ENCODE results near the gene CDC42BPA. TPM values are rescaled to one million over a fixed set of nuclear protein-coding genes. Genes with fewer than 3 reads are reported as not detected.
A peak's percentile ranks its signal among the peaks of the same experiment; 100 is the strongest.

Gene CDC42BPA
- polyA plus RNA-seq, 3 donors: 0.20 to 0.45 (median 0.39) TPM

- peaks cover 24% of the 10 kb centered on the region for H3K4me1 Mint-ChIP-seq
- Histone ChIP-seq H4K20me1 (ENCODE audit: insufficient read depth, low read length) (no peaks in the 10 kb centered on the region), H3K27me3 (ENCODE audit: control insufficient read depth in 2 of 2, insufficient read depth in 2 of 2, low read length in 2 of 2) (peaks cover 32 to 44% of the 10 kb centered on the region in 2 donors), H3K9me3 (replicated peaks in 1 of 2; ENCODE audit: control insufficient read depth in 1 of 2, insufficient read depth in 1 of 2, low read length in 2 of 2) (no peaks in the 10 kb centered on the region), H3K27ac (ENCODE audit: low read depth in 1 of 2, low read length in 2 of 2) (no peak overlapping the region), H3K4me1 (ENCODE audit: control insufficient read depth in 1 of 2, insufficient read depth in 2 of 2, low read length in 2 of 2) (peaks cover 13 to 24% of the 10 kb centered on the region in 2 donors), H3K4me3 (replicated peaks in 1 of 3; ENCODE audit: low read depth in 2 of 3, low read length in 3 of 3) (no peak overlapping the region), H3K79me2 (ENCODE audit: insufficient read depth, low read length) (no peaks in the 10 kb centered on the region), H3K9ac (ENCODE audit: insufficient read depth, low read length, poor library complexity, severe bottlenecking) (no peak overlapping the region), H3K4me2 (replicated peaks; ENCODE audit: extremely low read depth, low read length, poor library complexity, severe bottlenecking) (no peak overlapping the region), H3K36me3 (replicated peaks in 1 of 2; ENCODE audit: control insufficient read depth in 1 of 2, insufficient read depth in 2 of 2, low read length in 2 of 2) (no peaks in the 10 kb centered on the region), H2AFZ (ENCODE audit: insufficient read depth, low read depth, low read length, poor library complexity, severe bottlenecking) (no peak overlapping the region)
- peaks cover 0 to 6% of the 10 kb centered on the region in 2 donors for H3K36me3 Mint-ChIP-seq
- no peak for DNase-seq
- H3K27ac Mint-ChIP-seq: no peak overlapping the region
- H3K4me3 Mint-ChIP-seq: no peak overlapping the region
- intact Hi-C loops (cut with micrococcal nuclease): no loop called here
- no peak for TF ChIP-seq CTCF (IDR thresholded peaks at IDR 0.05)
- peaks cover 23 to 47% (median 28%) of the 10 kb centered on the region in 3 donors for H3K27me3 Mint-ChIP-seq (ENCODE audit: low read depth in 3 of 3)
- WGBS (ENCODE audit: insufficient coverage): 52% methylated on average over 3 of the region's 7 CpGs
- H3K9me3 Mint-ChIP-seq: peaks cover 0 to 9% (median 0%) of the 10 kb centered on the region in 7 donors
Measured at GRCh38 chr1:227315629-227316346, 2.5 kb downstream of the CDC42BPA start.

- H3K36me3 ChIP-seq (replicated peaks in 1 of 2; ENCODE audit: control insufficient read depth in 1 of 2, insufficient read depth in 2 of 2, low read length in 2 of 2): no peaks in the 10 kb centered on the region
- DNase-seq: no peak
- no peak overlapping the region for H3K4me3 Mint-ChIP-seq
- peaks cover 0 to 6% of the 10 kb centered on the region in 2 donors for H3K36me3 Mint-ChIP-seq
- H3K4me1 Mint-ChIP-seq: peaks cover 24% of the 10 kb centered on the region
- WGBS (ENCODE audit: insufficient coverage): no CpG with 5 or more reads among the region's 6 CpGs
- peaks cover 8 to 31% (median 20%) of the 10 kb centered on the region in 3 donors for H3K27me3 Mint-ChIP-seq (ENCODE audit: low read depth in 3 of 3)
- H3K27ac Mint-ChIP-seq: peak overlapping the region in 1 of 7 donors; percentile 28
- H3K9ac ChIP-seq (ENCODE audit: insufficient read depth, low read length, poor library complexity, severe bottlenecking): no peak overlapping the region
- H3K4me3 ChIP-seq (replicated peaks in 1 of 3; ENCODE audit: low read depth in 2 of 3, low read length in 3 of 3): no peak overlapping the region
- intact Hi-C loops (cut with micrococcal nuclease): no loop called here
- no peaks in the 10 kb centered on the region for H3K9me3 ChIP-seq (replicated peaks in 1 of 2; ENCODE audit: control insufficient read depth in 1 of 2, insufficient read depth in 1 of 2, low read length in 2 of 2)
- no peaks in the 10 kb centered on the region for H4K20me1 ChIP-seq (ENCODE audit: insufficient read depth, low read length)
- no peaks in the 10 kb centered on the region for H3K79me2 ChIP-seq (ENCODE audit: insufficient read depth, low read length)
- H3K4me2 ChIP-seq (replicated peaks; ENCODE audit: extremely low read depth, low read length, poor library complexity, severe bottlenecking): no peak overlapping the region
- peaks cover 19 to 29% of the 10 kb centered on the region in 2 donors for H3K27me3 ChIP-seq (ENCODE audit: control insufficient read depth in 2 of 2, insufficient read depth in 2 of 2, low read length in 2 of 2)
- no peak overlapping the region for H3K27ac ChIP-seq (ENCODE audit: low read depth in 1 of 2, low read length in 2 of 2)
- H3K9me3 Mint-ChIP-seq: peaks cover 0 to 8% (median 0%) of the 10 kb centered on the region in 7 donors
- TF ChIP-seq CTCF (IDR thresholded peaks at IDR 0.05): no peak
- H3K4me1 ChIP-seq (ENCODE audit: control insufficient read depth in 1 of 2, insufficient read depth in 2 of 2, low read length in 2 of 2): peaks cover 13 to 24% of the 10 kb centered on the region in 2 donors
- H2AFZ ChIP-seq (ENCODE audit: insufficient read depth, low read depth, low read length, poor library complexity, severe bottlenecking): no peak overlapping the region
Measured at GRCh38 chr1:227314014-227314848, 4.1 kb downstream of the CDC42BPA start.
